Breast epithelium (tissue), 3 donors: ENCODE measurements around the gene MYRF.
A peak's percentile ranks its signal among the peaks of the same experiment; 100 is the strongest.

Source experiments
- POLR2AphosphoS5 ChIP-seq, 3 donors: sonication (generic); formaldehyde crosslinking; IDR thresholded peaks; one replicate each; pipeline ENCODE4 v1.6.1; 2017; ENCODE audit warnings: antibody characterized with exemption in 3 of 3
- TF ChIP-seq, protein P1 (sequence below), 3 donors: fragments of 450-650 bp; IDR thresholded peaks; one replicate each; pipeline ENCODE4 v1.5.1; 2016 to 2017; ENCODE audit warnings: antibody characterized with exemption in 3 of 3, mild to moderate bottlenecking in 3 of 3, moderate library complexity in 3 of 3

DNA sequence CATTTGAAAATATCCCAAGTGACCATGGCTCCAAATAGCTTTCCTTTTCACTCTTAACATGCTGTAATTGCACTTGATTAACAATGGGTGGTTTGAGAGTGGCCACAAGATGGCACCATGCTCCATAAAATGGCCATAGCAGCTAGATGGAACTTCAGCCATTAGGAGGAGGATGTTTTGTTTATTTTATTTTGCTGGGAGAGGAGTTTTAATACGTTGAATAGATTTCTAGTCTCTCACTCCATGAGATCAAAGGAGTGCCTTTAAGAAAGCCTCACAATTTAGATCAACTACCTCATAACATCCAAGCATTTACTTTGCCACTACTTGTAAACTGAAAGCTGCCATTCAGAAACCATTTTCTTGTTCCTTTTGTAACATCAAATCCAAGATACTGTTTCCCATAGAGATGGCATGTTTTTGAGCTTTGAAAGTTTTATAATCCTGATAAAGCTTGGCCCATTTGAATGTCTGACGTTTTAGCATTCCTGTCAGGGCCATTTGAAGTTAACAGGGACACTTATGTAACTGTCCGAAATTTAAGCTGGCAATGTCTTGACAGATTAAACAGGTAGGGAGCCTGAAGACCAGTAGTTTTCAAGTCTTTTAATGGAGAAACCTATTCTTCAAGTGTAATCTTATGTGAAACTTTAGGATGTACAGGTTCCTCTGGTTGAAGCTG lies 45.0 kb downstream of the MYRF start:
- TF ChIP-seq, protein P1, sequence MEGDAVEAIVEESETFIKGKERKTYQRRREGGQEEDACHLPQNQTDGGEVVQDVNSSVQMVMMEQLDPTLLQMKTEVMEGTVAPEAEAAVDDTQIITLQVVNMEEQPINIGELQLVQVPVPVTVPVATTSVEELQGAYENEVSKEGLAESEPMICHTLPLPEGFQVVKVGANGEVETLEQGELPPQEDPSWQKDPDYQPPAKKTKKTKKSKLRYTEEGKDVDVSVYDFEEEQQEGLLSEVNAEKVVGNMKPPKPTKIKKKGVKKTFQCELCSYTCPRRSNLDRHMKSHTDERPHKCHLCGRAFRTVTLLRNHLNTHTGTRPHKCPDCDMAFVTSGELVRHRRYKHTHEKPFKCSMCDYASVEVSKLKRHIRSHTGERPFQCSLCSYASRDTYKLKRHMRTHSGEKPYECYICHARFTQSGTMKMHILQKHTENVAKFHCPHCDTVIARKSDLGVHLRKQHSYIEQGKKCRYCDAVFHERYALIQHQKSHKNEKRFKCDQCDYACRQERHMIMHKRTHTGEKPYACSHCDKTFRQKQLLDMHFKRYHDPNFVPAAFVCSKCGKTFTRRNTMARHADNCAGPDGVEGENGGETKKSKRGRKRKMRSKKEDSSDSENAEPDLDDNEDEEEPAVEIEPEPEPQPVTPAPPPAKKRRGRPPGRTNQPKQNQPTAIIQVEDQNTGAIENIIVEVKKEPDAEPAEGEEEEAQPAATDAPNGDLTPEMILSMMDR (IDR thresholded peaks at IDR 0.05), result peak; percentile 57 to 88 (median 86)
- TF ChIP-seq POLR2AphosphoS5 (IDR thresholded peaks at IDR 0.05), result no peak
